Mucosa of descending colon (tissue), 3 donors: ENCODE measurements around the gene ARMH4. TPM values are rescaled to one million over a fixed set of nuclear protein-coding genes. Genes with fewer than 3 reads are reported as not detected.

Source experiments
- ATAC-seq: fragments of 200-7000 bp; cut with Tn5 transposase; one replicate; pipeline ENCODE4 v1.9.1; 2020; ENCODE audit warnings: mild to moderate bottlenecking, moderate library complexity
- DNase-seq, 3 donors: peaks; one replicate each; pipeline ENCODE4 v3.0.0-alpha.2; 2020
- H3K36me3 ChIP-seq: fragments of 200-600 bp; one replicate; pipeline ENCODE4 v1.8.0; 2021; ENCODE audit warnings: low read depth, mild to moderate bottlenecking
- H3K4me1 ChIP-seq: fragments of 200-600 bp; one replicate; pipeline ENCODE4 v1.8.0; 2021; ENCODE audit warnings: low read depth, mild to moderate bottlenecking
- H3K4me3 ChIP-seq: fragments of 200-600 bp; one replicate; pipeline ENCODE4 v1.8.0; 2021; ENCODE audit warnings: mild to moderate bottlenecking
- H3K9me3 ChIP-seq: fragments of 200-600 bp; one replicate; pipeline ENCODE4 v1.8.0; 2021; ENCODE audit warnings: mild to moderate bottlenecking
- intact Hi-C, 2 donors: fragments of 100-400 bp; cut with DNase I in 1 of 2; cut with micrococcal nuclease in 1 of 2; formaldehyde crosslinking; loops; one replicate each; pipeline versions ENCODE4 v1.11.0 to v1.11.1; 2022; cut with DNase I, micrococcal nuclease
- long read RNA-seq, 2 donors: library from polyadenylated mRNA; unstranded; transcript quantifications; one replicate each; pipeline ENCODE4 v2.0.0, GENCODE V29; 2019 to 2021
- total RNA-seq, 3 donors: library from RNA; stranded (reverse); fragmentation: NEBNext Ultra II Directional in 2 of 3; extraction: Animal tissue kit (Norgen Biotek cat#: 25700) in 2 of 3; gene quantifications; one replicate each; pipeline versions ENCODE4 v1.2.1 to v1.2.4, GENCODE V29; 2021 to 2023
- TF ChIP-seq, protein P1 (sequence below): fragments of 200-600 bp; IDR thresholded peaks from one replicate; pipeline ENCODE4 v1.8.0; 2022; ENCODE audit warnings: antibody characterized with exemption, mild to moderate bottlenecking
- donor health status: DM: no; HTN: no; CAD: no; lungs with moderate emphysema.
- donor health status: DM: no; HTN: no; CAD: no.
- donor health status: DM: no; HTN: yes; CAD: no.

Gene ARMH4, protein sequence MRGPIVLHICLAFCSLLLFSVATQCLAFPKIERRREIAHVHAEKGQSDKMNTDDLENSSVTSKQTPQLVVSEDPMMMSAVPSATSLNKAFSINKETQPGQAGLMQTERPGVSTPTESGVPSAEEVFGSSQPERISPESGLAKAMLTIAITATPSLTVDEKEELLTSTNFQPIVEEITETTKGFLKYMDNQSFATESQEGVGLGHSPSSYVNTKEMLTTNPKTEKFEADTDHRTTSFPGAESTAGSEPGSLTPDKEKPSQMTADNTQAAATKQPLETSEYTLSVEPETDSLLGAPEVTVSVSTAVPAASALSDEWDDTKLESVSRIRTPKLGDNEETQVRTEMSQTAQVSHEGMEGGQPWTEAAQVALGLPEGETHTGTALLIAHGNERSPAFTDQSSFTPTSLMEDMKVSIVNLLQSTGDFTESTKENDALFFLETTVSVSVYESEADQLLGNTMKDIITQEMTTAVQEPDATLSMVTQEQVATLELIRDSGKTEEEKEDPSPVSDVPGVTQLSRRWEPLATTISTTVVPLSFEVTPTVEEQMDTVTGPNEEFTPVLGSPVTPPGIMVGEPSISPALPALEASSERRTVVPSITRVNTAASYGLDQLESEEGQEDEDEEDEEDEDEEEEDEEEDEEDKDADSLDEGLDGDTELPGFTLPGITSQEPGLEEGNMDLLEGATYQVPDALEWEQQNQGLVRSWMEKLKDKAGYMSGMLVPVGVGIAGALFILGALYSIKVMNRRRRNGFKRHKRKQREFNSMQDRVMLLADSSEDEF
- total RNA-seq, result 1 to 10 TPM; 1.3 to 6.9 (median 3.5) TPM
- long read RNA-seq, donor 1, full-length matches to known transcripts, result 3 of 8 reads
- long read RNA-seq, donor 1, partial matches to known transcripts, result 0 of 8 reads
- long read RNA-seq, donor 1, other reads (novel, unspliced or antisense), result 5 of 8 reads
- long read RNA-seq, donor 2, full-length matches to known transcripts, result 1 of 2 reads
- long read RNA-seq, donor 2, partial matches to known transcripts, result 1 of 2 reads
- long read RNA-seq, donor 2, other reads (novel, unspliced or antisense), result 0 of 2 reads

DNA sequence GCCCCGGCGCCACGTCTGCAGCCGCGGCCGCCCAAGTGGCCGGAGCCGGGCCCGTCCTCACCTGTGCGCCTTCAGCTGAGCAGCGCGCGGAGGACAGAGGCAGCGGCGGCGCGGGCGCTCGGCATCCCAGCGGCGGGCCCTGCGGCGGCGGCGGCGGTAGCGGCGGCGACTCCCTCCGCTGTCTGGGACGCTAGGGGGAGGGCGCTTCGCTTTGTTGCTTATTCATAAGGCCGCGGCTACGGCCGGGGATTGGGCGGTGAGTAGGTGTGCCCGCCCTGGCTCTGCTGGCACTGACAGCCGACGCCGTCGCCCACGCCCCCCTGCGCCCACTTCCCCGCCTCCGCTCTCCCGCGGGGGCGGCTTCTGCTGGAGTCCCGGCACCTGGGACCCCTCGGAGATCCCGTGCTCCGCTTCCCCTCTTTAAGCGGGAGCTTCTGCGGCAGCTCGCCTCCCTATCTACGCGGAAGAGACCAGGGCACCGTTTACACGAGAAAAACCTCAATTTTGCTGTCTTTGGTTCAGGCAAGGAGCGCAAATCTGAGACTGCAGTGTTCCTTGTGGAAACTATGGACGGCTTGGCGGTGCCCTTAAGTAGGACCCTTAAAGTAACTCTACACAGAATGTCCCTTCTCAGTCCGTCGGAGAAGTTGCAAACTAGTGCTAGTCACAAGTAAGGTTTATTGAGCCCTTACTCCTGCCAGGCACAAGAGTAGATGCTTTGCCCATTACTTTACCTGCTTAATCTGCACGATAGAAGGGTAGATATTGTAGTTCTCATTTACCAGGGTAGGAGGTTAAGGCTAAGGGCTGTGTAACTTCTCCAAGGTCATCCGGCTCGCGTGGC, at the start of gene ARMH4:
Gene ARMH4, minus strand, starts transcription at position 200 of the 844 bp plus-strand sequence. CDS start 12,855 bp downstream, outside the sequence.
- no peaks in the 10 kb centered on the region for H3K36me3 ChIP-seq
- TF ChIP-seq, protein P1, sequence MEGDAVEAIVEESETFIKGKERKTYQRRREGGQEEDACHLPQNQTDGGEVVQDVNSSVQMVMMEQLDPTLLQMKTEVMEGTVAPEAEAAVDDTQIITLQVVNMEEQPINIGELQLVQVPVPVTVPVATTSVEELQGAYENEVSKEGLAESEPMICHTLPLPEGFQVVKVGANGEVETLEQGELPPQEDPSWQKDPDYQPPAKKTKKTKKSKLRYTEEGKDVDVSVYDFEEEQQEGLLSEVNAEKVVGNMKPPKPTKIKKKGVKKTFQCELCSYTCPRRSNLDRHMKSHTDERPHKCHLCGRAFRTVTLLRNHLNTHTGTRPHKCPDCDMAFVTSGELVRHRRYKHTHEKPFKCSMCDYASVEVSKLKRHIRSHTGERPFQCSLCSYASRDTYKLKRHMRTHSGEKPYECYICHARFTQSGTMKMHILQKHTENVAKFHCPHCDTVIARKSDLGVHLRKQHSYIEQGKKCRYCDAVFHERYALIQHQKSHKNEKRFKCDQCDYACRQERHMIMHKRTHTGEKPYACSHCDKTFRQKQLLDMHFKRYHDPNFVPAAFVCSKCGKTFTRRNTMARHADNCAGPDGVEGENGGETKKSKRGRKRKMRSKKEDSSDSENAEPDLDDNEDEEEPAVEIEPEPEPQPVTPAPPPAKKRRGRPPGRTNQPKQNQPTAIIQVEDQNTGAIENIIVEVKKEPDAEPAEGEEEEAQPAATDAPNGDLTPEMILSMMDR, result no peak
- intact Hi-C loops, result no loop called here
- peak; percentile 86 to 91 (median 89) for DNase-seq
- H3K4me3 ChIP-seq, result peak within 1 kb of the TSS; percentile 21
- no peaks in the 10 kb centered on the region for H3K9me3 ChIP-seq
- peaks cover 7% of the 10 kb centered on the region for H3K4me1 ChIP-seq
- peak; percentile 99 for ATAC-seq

DNA sequence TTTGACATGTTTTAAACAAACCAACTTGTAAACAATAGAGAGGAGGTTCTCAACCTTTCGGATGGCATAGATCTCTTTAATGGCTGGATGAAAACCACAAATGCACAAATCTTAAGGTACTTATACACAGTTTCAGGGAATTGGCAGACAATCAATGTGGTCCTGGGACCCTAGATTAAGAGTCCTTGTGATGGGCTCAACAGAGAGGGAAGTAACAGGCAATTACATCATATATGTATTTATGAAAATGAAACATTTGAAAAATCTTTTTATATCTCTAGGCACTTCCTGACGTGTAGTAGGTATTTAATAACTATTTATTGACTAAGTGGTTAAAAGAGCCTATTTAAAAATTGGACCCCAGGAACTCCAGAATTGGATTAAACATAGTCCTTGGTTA, 48.8 kb upstream of the ARMH4 start:
- intact Hi-C loops, result no loop called here
- no peaks in the 10 kb centered on the region for H3K9me3 ChIP-seq
- no peak for DNase-seq
- no peaks in the 10 kb centered on the region for H3K36me3 ChIP-seq
- TF ChIP-seq, protein P1, result no peak
- H3K4me3 ChIP-seq, result no peak overlapping the region
- peaks cover 17% of the 10 kb centered on the region for H3K4me1 ChIP-seq
- ATAC-seq, result no peak

DNA sequence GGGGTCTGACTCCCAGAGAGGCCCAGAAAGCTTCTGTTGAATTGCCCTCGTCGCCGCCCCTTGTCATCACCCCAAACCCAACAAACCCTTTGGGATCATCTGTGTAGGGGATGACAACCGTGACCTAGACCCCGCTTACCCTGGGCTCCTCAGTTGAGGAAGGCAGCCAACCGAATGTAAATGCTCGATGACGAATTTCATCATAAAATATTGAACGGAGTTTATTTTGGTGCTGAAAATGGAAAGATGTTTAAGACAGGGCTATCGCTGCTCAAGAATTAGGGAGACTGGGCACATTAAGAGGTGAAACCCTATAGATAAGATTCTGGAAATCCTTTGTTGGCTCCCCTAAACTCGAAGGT, 48.4 kb upstream of the ARMH4 start:
- no peak for DNase-seq

DNA sequence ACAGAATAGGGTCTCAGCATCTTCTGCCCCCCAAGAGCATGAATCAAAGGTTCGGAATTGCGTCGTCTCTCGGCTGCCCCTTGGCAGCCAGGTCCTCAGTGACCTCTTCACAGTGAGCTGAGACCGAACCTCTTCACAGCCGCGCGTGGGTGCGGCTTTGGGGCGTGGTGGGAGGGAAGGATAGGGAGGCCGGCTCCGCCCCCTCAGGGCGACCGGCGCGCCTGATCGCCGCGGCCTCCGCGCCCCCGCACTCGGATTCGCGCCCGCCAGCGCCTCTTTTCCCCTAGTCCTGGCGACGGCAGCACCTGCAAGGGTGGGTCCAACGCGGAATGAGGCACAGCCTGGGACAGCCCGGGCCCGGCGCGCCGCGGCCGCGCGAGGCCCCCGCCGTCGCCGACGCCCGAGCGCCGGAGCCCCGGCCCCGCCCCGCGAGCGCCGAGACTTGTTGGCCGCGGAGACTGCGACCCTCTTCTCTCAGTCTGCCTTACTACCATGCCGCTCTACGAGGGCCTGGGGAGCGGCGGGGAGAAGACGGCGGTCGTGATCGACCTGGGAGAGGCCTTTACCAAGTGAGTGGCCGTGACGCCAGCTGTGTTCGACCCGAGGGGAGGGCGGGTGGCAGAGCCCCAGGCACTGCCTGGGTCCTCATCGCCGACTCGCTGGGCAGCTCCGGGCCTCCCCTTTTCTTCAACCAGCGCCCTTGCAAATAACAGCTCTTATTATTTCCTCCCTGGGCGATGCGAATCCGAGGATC, 47.9 kb upstream of the ARMH4 start, which contains the start of gene ACTR10:
Gene ACTR10, plus strand, starts transcription at position 424 of the 754 bp plus-strand sequence. Its CDS starts 69 bp downstream, at position 493.
- DNase-seq (peak; percentile 91 to 95 (median 92)), ATAC-seq (peak; percentile 98)
- peaks cover 17% of the 10 kb centered on the region for H3K4me1 ChIP-seq
- intact Hi-C loops, result no loop called here
- TF ChIP-seq, protein P1, result no peak
- H3K9me3 ChIP-seq, result no peaks in the 10 kb centered on the region
- peak within 1 kb of the TSS; percentile 75 for H3K4me3 ChIP-seq
- no peaks in the 10 kb centered on the region for H3K36me3 ChIP-seq

More for the DNA sequence above, 48.4 kb upstream of the ARMH4 start:
- peak; percentile 11 for ATAC-seq
- intact Hi-C loops, result no loop called here
- peak overlapping the region; percentile 75 for H3K4me3 ChIP-seq
- H3K36me3 ChIP-seq, result no peaks in the 10 kb centered on the region
- H3K4me1 ChIP-seq, result peaks cover 17% of the 10 kb centered on the region
- TF ChIP-seq, protein P1, result no peak
- no peaks in the 10 kb centered on the region for H3K9me3 ChIP-seq
